H1 (cell line): ENCODE measurements around the gene CFLAR. TPM values are rescaled to one million over a fixed set of nuclear protein-coding genes. Genes with fewer than 3 reads are reported as not detected.

Experiments used
- CTCF ChIA-PET: fragments of 300-600 bp; sonication (Branson Sonifier 250); formaldehyde crosslinking; loops from one replicate; lab custom pipeline; 2021; ENCODE audit not compliant: partially characterized antibody; lab: Charles Lee
- POLR2A ChIA-PET: fragments of 300-600 bp; sonication (Branson Sonifier 250); formaldehyde crosslinking; loops from one replicate; lab custom pipeline; 2021; ENCODE audit warnings: inconsistent platforms; ENCODE audit not compliant: partially characterized antibody; lab: Charles Lee
- DNase-seq, 2 experiments: peaks; one replicate each; pipeline versions ENCODE4 v3.0.0 to v3.0.0-alpha.2; 2010 to 2022; ENCODE audit warnings: low spot score in 2 of 2, low read depth in 1 of 2, mixed read lengths in 1 of 2
- FAIRE-seq: peaks from 2 replicates; lab custom pipeline; 2011; peaks lifted over from hg19 to GRCh38; lab: Jason Lieb, UNC
- H2AFZ ChIP-seq: 2 replicates; pipeline ENCODE4 v1.8.1; 2012; ENCODE audit warnings: low read length, inconsistent platforms
- H2AK5ac ChIP-seq: 2 replicates; pipeline ENCODE4 v1.6.1; 2013; ENCODE audit warnings: low read depth, low read length
- H2BK120ac ChIP-seq: replicated peaks from 2 replicates; pipeline ENCODE3; 2013; ENCODE audit warnings: low read depth, low read length, inconsistent platforms
- H2BK12ac ChIP-seq: 2 replicates; pipeline ENCODE4 v1.6.1; 2013; ENCODE audit warnings: low read depth, low read length
- H2BK15ac ChIP-seq: 2 replicates; pipeline ENCODE4 v1.6.1; 2013; ENCODE audit warnings: low read length
- H2BK20ac ChIP-seq: 2 replicates; pipeline ENCODE4 v1.6.1; 2013; ENCODE audit warnings: low read length
- H2BK5ac ChIP-seq: 2 replicates; pipeline ENCODE4 v1.6.1; 2013; ENCODE audit warnings: low read depth, low read length
- H3K14ac ChIP-seq: 2 replicates; pipeline ENCODE4 v1.6.1; 2013; ENCODE audit warnings: inconsistent platforms; ENCODE audit not compliant: insufficient read length
- H3K18ac ChIP-seq: 2 replicates; pipeline ENCODE4 v1.6.1; 2013; ENCODE audit warnings: low read length; ENCODE audit errors: extremely low read depth
- H3K23ac ChIP-seq: 2 replicates; pipeline ENCODE4 v1.6.1; 2013; ENCODE audit warnings: inconsistent platforms; ENCODE audit not compliant: insufficient read length
- H3K23me2 ChIP-seq: 2 replicates; pipeline ENCODE4 v1.6.1; 2013; ENCODE audit warnings: low read depth, low read length
- H3K27ac ChIP-seq: 2 replicates; pipeline ENCODE4 v1.6.1; 2011; ENCODE audit warnings: low read depth, low read length, inconsistent platforms
- H3K27me3 ChIP-seq, 4 experiments: replicated peaks in 1 of 4; 1 replicate in 1 of 4; 2 replicates in 3 of 4; pipeline versions ENCODE4 v1.6.1 to v1.8.1; 2011 to 2013; ENCODE audit warnings: low read length in 3 of 4, mild to moderate bottlenecking in 3 of 4, inconsistent platforms in 2 of 4, mixed read lengths in 2 of 4, moderate library complexity in 1 of 4; ENCODE audit not compliant: control insufficient read depth in 3 of 4, insufficient read depth in 3 of 4; ENCODE audit errors: extremely low read depth in 1 of 4
- H3K36me3 ChIP-seq, 4 experiments: 2 replicates each; pipeline versions ENCODE4 v1.6.1 to v1.8.1; 2011 to 2013; ENCODE audit warnings: mild to moderate bottlenecking in 4 of 4, low read length in 3 of 4, moderate library complexity in 2 of 4, control low read depth in 1 of 4, inconsistent platforms in 1 of 4; ENCODE audit not compliant: insufficient read depth in 4 of 4, control insufficient read depth in 2 of 4
- H3K4ac ChIP-seq: replicated peaks from 2 replicates; pipeline ENCODE3; 2013; ENCODE audit warnings: low read length, low read depth, mixed read lengths, inconsistent platforms; ENCODE audit not compliant: insufficient read length
- H3K4me1 ChIP-seq, 4 experiments: replicated peaks in 1 of 4; 1 replicate in 1 of 4; 2 replicates in 3 of 4; pipeline versions ENCODE4 v1.6.1 to v1.8.1; 2011 to 2013; ENCODE audit warnings: low read length in 3 of 4, inconsistent platforms in 2 of 4, mixed read lengths in 1 of 4; ENCODE audit not compliant: insufficient read depth in 4 of 4, control insufficient read depth in 3 of 4
- H3K4me2 ChIP-seq, 2 experiments: 2 replicates each; pipeline versions ENCODE4 v1.6.1 to v1.8.1; 2011 to 2013; ENCODE audit warnings: low read depth in 2 of 2, low read length in 2 of 2, control low read depth in 1 of 2, inconsistent platforms in 1 of 2, mild to moderate bottlenecking in 1 of 2; ENCODE audit not compliant: insufficient read depth in 1 of 2
- H3K4me3 ChIP-seq, 4 experiments: fragments of 200-600, 300-600 bp in 1 of 4; sonication (generic), shearing (Covaris generic), sonication (Bioruptor Twin) in 1 of 4; 2 replicates each; pipeline versions ENCODE4 v1.5.1 to v1.8.1; 2011 to 2016; ENCODE audit warnings: low read length in 4 of 4, low read depth in 3 of 4, control low read depth in 2 of 4, inconsistent platforms in 2 of 4, mild to moderate bottlenecking in 2 of 4, mixed read lengths in 1 of 4, moderate library complexity in 1 of 4; ENCODE audit not compliant: insufficient read depth in 2 of 4; ENCODE audit errors: extremely low read depth in 1 of 4
- H3K56ac ChIP-seq: replicated peaks from 2 replicates; pipeline ENCODE3; 2013; ENCODE audit warnings: low read depth, mild to moderate bottlenecking, mixed read lengths, low read length, inconsistent platforms; ENCODE audit not compliant: insufficient read length
- H3K79me1 ChIP-seq: 2 replicates; pipeline ENCODE4 v1.6.1; 2013; ENCODE audit warnings: low read depth, low read length, control low read depth
- H3K79me2 ChIP-seq, 2 experiments: 2 replicates each; pipeline versions ENCODE4 v1.6.1 to v1.8.1; 2012 to 2013; ENCODE audit warnings: low read length in 2 of 2, mild to moderate bottlenecking in 2 of 2, inconsistent platforms in 1 of 2; ENCODE audit not compliant: insufficient read depth in 2 of 2, control insufficient read depth in 1 of 2
- H3K9ac ChIP-seq, 4 experiments: replicated peaks in 1 of 4; 1 replicate in 1 of 4; 2 replicates in 3 of 4; pipeline versions ENCODE4 v1.6.1 to v1.8.1; 2011 to 2013; ENCODE audit warnings: low read depth in 3 of 4, low read length in 3 of 4, control low read depth in 2 of 4, mild to moderate bottlenecking in 2 of 4, moderate library complexity in 2 of 4, inconsistent platforms in 1 of 4; ENCODE audit errors: extremely low read depth in 1 of 4
- H3K9me3 ChIP-seq, 2 experiments: 2 replicates each; pipeline versions ENCODE4 v1.6.1 to v1.8.1; 2012 to 2013; ENCODE audit warnings: mild to moderate bottlenecking in 2 of 2, moderate library complexity in 2 of 2, control low read depth in 1 of 2, inconsistent platforms in 1 of 2, low read depth in 1 of 2, low read length in 1 of 2, mixed read lengths in 1 of 2; ENCODE audit not compliant: insufficient read depth in 2 of 2
- H4K20me1 ChIP-seq, 2 experiments: replicated peaks in 1 of 2; 2 replicates each; pipeline versions ENCODE3 to v1.8.1; 2011 to 2013; ENCODE audit warnings: inconsistent platforms in 2 of 2, low read length in 2 of 2, mild to moderate bottlenecking in 1 of 2; ENCODE audit not compliant: insufficient read depth in 2 of 2, control insufficient read depth in 1 of 2
- H4K5ac ChIP-seq: 2 replicates; pipeline ENCODE4 v1.6.1; 2013; ENCODE audit warnings: low read length, low read depth, mixed read lengths, inconsistent platforms; ENCODE audit not compliant: insufficient read length
- H4K8ac ChIP-seq: 2 replicates; pipeline ENCODE4 v1.8.0; 2013; ENCODE audit warnings: mild to moderate bottlenecking, moderate library complexity, low read length, inconsistent platforms; ENCODE audit not compliant: insufficient read depth; ENCODE audit errors: extremely low read depth
- H4K91ac ChIP-seq: replicated peaks from 2 replicates; pipeline ENCODE3; 2013; ENCODE audit warnings: low read length, mixed read lengths, inconsistent platforms; ENCODE audit not compliant: insufficient read length
- CBX8 ChIP-seq: fragments of 300-800, 300-1000 bp; sonication (generic); IDR thresholded peaks from 2 replicates; pipeline ENCODE4 v1.7.1; 2016; ENCODE audit warnings: low read depth, low read length, borderline replicate concordance
- CHD2 ChIP-seq: IDR thresholded peaks from 2 replicates; pipeline ENCODE4 v1.6.1; 2012; ENCODE audit warnings: low read length, improper control_type of control experiment
- CTCF ChIP-seq, 3 experiments: IDR thresholded peaks; 1 replicate in 2 of 3; 2 replicates in 1 of 3; pipeline versions ENCODE4 v1.5.1 to v1.6.1; 2011; ENCODE audit warnings: low read length in 3 of 3, mild to moderate bottlenecking in 3 of 3, inconsistent platforms in 2 of 3, low read depth in 1 of 3, moderate library complexity in 1 of 3; ENCODE audit not compliant: insufficient read depth in 1 of 3; ENCODE audit errors: control extremely low read depth in 1 of 3
- EGR1 ChIP-seq: IDR thresholded peaks from 2 replicates; pipeline ENCODE4 v1.6.1; 2011; ENCODE audit warnings: low read depth, low read length, borderline replicate concordance
- GABPA ChIP-seq: IDR thresholded peaks from 2 replicates; pipeline ENCODE4 v1.6.1; 2011; ENCODE audit warnings: mild to moderate bottlenecking, low read length, moderate library complexity, borderline replicate concordance; ENCODE audit not compliant: insufficient read depth
- JUN ChIP-seq: IDR thresholded peaks from 2 replicates; pipeline ENCODE4 v1.6.1; 2011; ENCODE audit warnings: low read depth, mild to moderate bottlenecking, improper control_type of control experiment, low read length
- MAX ChIP-seq: IDR thresholded peaks from 2 replicates; pipeline ENCODE4 v1.6.1; 2012; ENCODE audit warnings: inconsistent platforms
- POLR2AphosphoS5 ChIP-seq: IDR thresholded peaks from 2 replicates; pipeline ENCODE4 v1.6.1; 2011; ENCODE audit warnings: low read depth, low read length
- RFX5 ChIP-seq: IDR thresholded peaks from 2 replicates; pipeline ENCODE4 v1.6.1; 2011; ENCODE audit warnings: low read depth, low read length, improper control_type of control experiment, borderline replicate concordance
- RXRA ChIP-seq: IDR thresholded peaks from 2 replicates; pipeline ENCODE4 v1.6.1; 2011; ENCODE audit warnings: low read depth, mild to moderate bottlenecking, low read length, moderate library complexity; ENCODE audit not compliant: insufficient read depth
- SAP30 ChIP-seq: fragments of 300-600 bp; sonication (generic); IDR thresholded peaks from 2 replicates; pipeline ENCODE4 v1.7.1; 2012; ENCODE audit warnings: low read length, moderate library complexity, mild to moderate bottlenecking, inconsistent platforms; ENCODE audit not compliant: insufficient read depth, insufficient replicate concordance
- SP2 ChIP-seq: IDR thresholded peaks from 2 replicates; pipeline ENCODE4 v1.6.1; 2012; ENCODE audit warnings: mild to moderate bottlenecking, low read length, inconsistent platforms
- WGBS, 2 experiments: shearing (Covaris generic) in 1 of 2; methylation state at CpG; one replicate each; pipeline versions ENCODE4 v1.1.6 to v1.1.7; 2013 to 2015; ENCODE audit warnings: low lambda C conversion rate in 2 of 2, mixed read lengths in 2 of 2, inconsistent platforms in 1 of 2, low coverage in 1 of 2, missing lambda C conversion rate in 1 of 2; ENCODE audit not compliant: insufficient replicate concordance in 2 of 2, insufficient coverage in 1 of 2, insufficient read length in 1 of 2; ENCODE audit errors: extremely low coverage in 1 of 2, missing lambda C conversion rate in 1 of 2; 5-methylcytosine and 5-hydroxymethylcytosine counted together
- polyA plus RNA-seq, 7 experiments: library from polyadenylated mRNA; depleted of rRNA in 3 of 7; stranded (reverse) in 5 of 7; unstranded in 2 of 7; fragments of >200 nt in 5 of 7; fragments of 200-250 nt in 2 of 7; gene quantifications; 1 replicate in 5 of 7; 2 replicates in 1 of 7; 4 replicates in 1 of 7; pipeline versions ENCODE4 v1.2.1 to v1.2.3, GENCODE V29; 2011 to 2013; ENCODE audit warnings: missing spikeins in 2 of 7, mixed read lengths in 2 of 7
- total RNA-seq: library from RNA; stranded (reverse); fragmentation: NEBNext Ultra II Directional; extraction: Animal tissue kit (Norgen Biotek cat#: 25700); gene quantifications from 2 replicates; pipeline ENCODE4 v1.2.1, GENCODE V29; 2021

The CFLAR gene
- total and polyA plus RNA-seq, 2 of the 8 experiments (the other 6 are each of a cell fraction or from before 2014, with no cell fraction given): 1.1 to 3.9 TPM

GRCh38 chr2:201185863-201186262, 69.9 kb downstream of the CFLAR start:
- Histone ChIP-seq H3K4me2 (no peak overlapping the region), H4K91ac (no peak overlapping the region), H2BK120ac (no peak overlapping the region), H4K8ac (no peak overlapping the region), H2BK20ac (no peak overlapping the region), H2BK15ac (no peak overlapping the region), H3K79me1 (no peaks in the 10 kb centered on the region), H2AK5ac (no peak overlapping the region), H3K23ac (no peak overlapping the region), H3K18ac (no peak overlapping the region), H3K14ac (no peak overlapping the region), H2BK12ac (no peak overlapping the region), H3K27me3 (no peaks in the 10 kb centered on the region), H3K36me3 (no peaks in the 10 kb centered on the region), H3K27ac (no peak overlapping the region), H4K20me1 (no peaks in the 10 kb centered on the region), H2BK5ac (no peak overlapping the region), H3K4me1 (no peaks in the 10 kb centered on the region), H3K56ac (no peak overlapping the region), H3K4me3 (no peak overlapping the region), H3K79me2 (no peaks in the 10 kb centered on the region), H3K9me3 (no peaks in the 10 kb centered on the region), H2AFZ (no peak overlapping the region), H4K5ac (no peak overlapping the region), H3K23me2 (no peaks in the 10 kb centered on the region), H3K4ac (no peak overlapping the region), H3K9ac (no peak overlapping the region)
- 91% methylated on average over 3 of the region's 4 CpGs; no CpG with 5 or more reads in 1 of the 2 experiments for WGBS, 2 experiments
- CTCF ChIA-PET: interaction anchor here (0.5 to 1.4 kb wide), 6 partner anchors 9 to 223 kb away, joined by 3 to 7 read pairs (median 4); no protein-coding TSS in a partner anchor
- FAIRE-seq: no peak
- no peak for DNase-seq
- POLR2A ChIA-PET: interaction anchor here (1.0 kb wide), 1 partner anchor 296 kb away, joined by 3 read pairs; the partner anchor contains the start of gene NIF3L1
- no peak for TF ChIP-seq POLR2AphosphoS5
- TF ChIP-seq RFX5: no peak
- TF ChIP-seq CHD2: no peak
- TF ChIP-seq SAP30: no peak
- TF ChIP-seq RXRA: no peak
- TF ChIP-seq GABPA: no peak
- TF ChIP-seq CBX8: no peak
- TF ChIP-seq SP2: no peak
- TF ChIP-seq CTCF (IDR thresholded peaks at IDR 0.05; ENCODE audit: control extremely low read depth in 1 of 3, insufficient read depth in 1 of 3, low read depth in 1 of 3, low read length in 3 of 3): no peak
- no peak for TF ChIP-seq EGR1
- no peak for TF ChIP-seq JUN
- TF ChIP-seq MAX: no peak
